ACHN (cell line): Measurements from ENCODE around the gene NKX2-1.
"Not testable (repeated sequence)": the region's sequence is repeated elsewhere in the genome, so short reads cannot be mapped to it uniquely, and the experiment has no call there.

Experiments
- DNase-seq: peaks from one replicate; pipeline ENCODE4 v3.0.0-alpha.2; 2015
- in situ Hi-C: cut with HindIII; loops from 2 replicates; pipeline ENCODE4 v1.10.0; 2017; ENCODE audit warnings: low sequenced_read_pairs, low pct_ligation_motif_present, low pct_unique_long_range_greater_than_20kb

The NKX2-1 gene

GRCh38 chr14:36519431-36520321, at the start of gene NKX2-1:
TSS of gene NKX2-1 (minus strand) at chr14:36520232. CDS start at chr14:36520129, 103 bp downstream.
- no peak for DNase-seq
- in situ Hi-C loops, result no loop called here

- DNase-seq, result peak; percentile 2
- in situ Hi-C loops, result no loop called here
These were observed 36.9 kb upstream of the NKX2-1 start for GRCh38 chr14:36556811-36557433.

DNA sequence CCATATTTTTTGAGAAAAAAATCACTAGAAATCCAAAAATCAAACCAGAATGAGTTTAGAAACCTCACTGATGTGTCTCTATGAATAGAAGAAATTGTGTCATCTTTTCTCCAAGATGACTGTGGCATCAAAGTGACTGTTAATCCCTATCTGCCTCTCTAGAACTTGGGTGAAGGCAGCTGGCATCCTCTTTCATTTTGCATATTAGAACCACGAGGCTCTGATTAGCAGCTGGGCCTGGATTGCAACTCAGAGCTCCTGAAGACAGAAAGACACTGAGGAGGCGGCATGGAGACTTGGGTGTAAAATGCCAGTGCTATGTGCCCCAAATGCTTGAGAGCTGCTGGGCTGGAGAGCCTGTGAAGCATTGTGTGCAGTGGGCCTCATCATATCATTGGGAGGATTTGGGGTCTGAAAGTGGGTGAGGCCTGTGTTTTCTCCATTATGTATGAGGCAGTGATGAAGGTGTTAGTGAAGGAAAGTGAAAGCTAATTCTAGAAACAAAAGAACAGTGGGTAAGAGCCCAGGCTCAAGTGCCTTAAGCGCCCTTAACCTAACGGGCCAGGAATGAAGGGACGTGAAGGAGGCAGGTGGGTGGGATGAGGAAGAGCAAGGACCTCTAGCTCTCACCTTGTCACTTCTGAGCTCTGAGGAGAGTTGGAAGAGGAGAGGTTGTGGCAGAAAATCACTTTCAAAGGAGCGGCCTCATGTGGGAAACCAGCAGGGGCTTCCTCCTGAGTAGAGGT, 36.1 kb upstream of the NKX2-1 start:
- in situ Hi-C loops, result no loop called here
- DNase-seq, result no peak

DNA sequence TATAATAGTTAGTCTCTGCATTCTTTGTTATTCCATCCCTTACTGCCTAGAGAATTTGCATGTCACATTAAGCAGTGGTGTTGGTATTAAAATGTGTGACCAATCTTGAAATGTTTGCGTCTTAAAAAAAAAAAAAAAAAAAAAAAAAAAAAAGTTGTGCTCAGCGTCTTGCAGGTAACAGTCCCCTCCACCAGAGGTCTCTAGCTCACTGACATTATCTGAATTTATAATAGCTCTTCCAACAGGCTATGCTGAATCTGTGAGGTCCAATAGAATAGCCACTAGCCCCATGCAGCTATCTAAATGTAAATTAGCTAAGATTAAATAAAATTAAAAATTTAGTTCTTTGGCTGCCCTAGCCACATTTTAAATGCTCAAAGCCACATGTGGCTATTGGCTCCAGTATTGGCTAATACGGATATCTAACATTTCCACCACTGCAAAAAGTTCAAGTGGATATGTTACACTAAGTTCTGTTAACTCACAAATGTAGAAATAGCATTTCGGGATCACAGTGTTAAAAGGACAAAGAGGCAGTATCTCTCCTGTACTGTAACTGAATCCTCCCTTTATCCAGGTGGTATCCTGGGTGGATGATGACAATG, 33.7 kb upstream of the NKX2-1 start:
- in situ Hi-C loops, result no loop called here
- DNase-seq, result peak; percentile 54

- in situ Hi-C loops, result no loop called here
- no peak for DNase-seq
These were observed 30.9 kb upstream of the NKX2-1 start for GRCh38 chr14:36550899-36551298.

GRCh38 chr14:36544280-36544679, 24.2 kb upstream of the NKX2-1 start:
- in situ Hi-C loops, result not testable (repeated sequence)

DNA sequence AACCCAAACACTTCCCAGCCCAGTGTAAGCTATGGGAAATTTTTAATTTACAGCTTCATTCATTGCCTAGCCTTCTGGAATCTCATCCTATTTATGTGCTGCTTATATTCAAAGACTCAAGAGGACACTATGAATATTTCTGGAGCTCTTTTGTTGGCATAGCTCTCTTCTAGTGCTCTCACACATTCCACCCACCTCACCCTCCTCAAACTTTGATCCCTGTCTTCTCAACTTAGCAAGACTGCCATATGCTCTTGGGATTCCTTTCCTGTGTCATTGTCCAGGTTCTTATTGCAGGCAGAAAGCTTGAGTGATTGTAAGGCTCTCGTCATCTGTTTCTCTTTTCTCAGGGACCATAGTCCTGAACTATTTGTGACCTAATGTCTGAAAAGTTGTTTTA, 18.0 kb upstream of the NKX2-1 start:
- DNase-seq, result no peak
- in situ Hi-C loops, result no loop called here

More at GRCh38 chr14:36544280-36544679, 24.2 kb upstream of the NKX2-1 start:
- DNase-seq, result not testable (repeated sequence)

- in situ Hi-C loops, result no loop called here
- DNase-seq, result no peak
These were observed 9.0 kb upstream of the NKX2-1 start for GRCh38 chr14:36529062-36529461.

- no peak for DNase-seq
- in situ Hi-C loops, result no loop called here
These were observed 5.7 kb upstream of the NKX2-1 start for GRCh38 chr14:36525746-36526099.

GRCh38 chr14:36524874-36525745, 5.1 kb upstream of the NKX2-1 start:
- in situ Hi-C loops, result no loop called here
- peak; percentile 14 for DNase-seq

- in situ Hi-C loops, result no loop called here
These were observed 4.3 kb upstream of the NKX2-1 start for GRCh38 chr14:36524220-36524837.

GRCh38 chr14:36522972-36523715, 3.1 kb upstream of the NKX2-1 start:
- no peak for DNase-seq
- in situ Hi-C loops, result no loop called here

More at GRCh38 chr14:36524220-36524837, 4.3 kb upstream of the NKX2-1 start:
- no peak for DNase-seq

DNA sequence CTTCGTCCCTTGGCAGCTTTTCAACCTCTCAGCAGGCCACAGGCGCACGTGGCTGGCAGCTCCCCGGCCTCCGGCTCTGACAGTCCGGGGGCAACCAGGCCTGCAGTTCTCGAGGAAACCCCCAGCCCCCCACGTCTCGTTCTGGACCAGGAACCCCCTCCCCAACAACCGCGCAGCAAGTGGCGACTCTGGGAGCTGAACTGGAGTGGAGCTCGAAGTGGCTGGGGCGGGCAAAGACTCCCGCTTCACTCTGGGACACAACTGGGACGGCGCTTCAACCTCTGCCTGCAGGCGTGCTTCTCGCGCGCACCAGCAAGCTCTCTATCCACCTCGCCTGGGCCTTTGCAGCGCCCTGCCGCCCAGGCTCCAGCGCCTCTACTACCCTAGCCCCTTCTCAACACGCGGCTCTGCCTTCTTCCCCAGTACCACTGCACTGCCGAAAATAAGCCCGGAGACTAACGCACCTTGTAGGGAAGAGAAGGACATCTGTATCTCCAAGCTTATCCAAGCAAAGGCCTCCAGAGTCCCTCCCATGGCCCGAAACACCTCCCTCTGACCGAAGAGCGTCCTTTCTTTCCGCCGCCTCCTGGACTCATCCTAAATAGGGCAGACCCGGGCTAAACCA, 2.4 kb upstream of the NKX2-1 start:
- no peak for DNase-seq
- in situ Hi-C loops, result no loop called here

GRCh38 chr14:36521598-36522345, 1.7 kb upstream of the NKX2-1 start:
- in situ Hi-C loops, result no loop called here
- no peak for DNase-seq

- in situ Hi-C loops, result no loop called here
- peak; percentile 41 for DNase-seq
These were observed 831 bp upstream of the NKX2-1 start for GRCh38 chr14:36520601-36521525.
